ENCODE measurements around the gene CCDC63.

CCDC63 gene

DNA sequence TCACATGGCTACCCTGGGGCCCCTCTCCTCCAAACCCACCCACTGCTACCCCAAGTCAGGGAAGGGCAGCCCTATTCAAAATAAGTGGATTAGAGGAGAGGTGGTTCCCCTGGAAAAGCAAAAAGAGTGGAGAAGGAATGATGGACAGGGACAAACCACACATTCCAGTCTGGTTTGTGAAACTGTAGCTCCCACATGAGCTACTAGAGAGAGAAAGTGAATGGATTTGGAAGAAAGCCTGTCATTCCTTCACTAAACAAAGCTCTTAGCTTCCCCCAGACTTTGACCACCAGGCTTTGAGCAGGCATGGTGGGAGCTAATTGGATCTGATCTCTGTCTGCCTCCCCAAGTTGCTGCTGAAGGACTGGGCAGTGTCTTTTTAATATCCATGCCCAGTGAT is 28.0 kb downstream of the CCDC63 start:
- no peak for TF ChIP-seq CTCF (IDR thresholded peaks at IDR 0.05; ENCODE audit: low read depth, low read length)
- DNase-seq (ENCODE audit: extremely low read depth, low read depth) = no peak

GRCh38 chr12:110880651-110881050 is 33.9 kb downstream of the CCDC63 start:
- no peak for TF ChIP-seq CTCF (IDR thresholded peaks at IDR 0.05; ENCODE audit: low read depth, low read length)
- DNase-seq (ENCODE audit: extremely low read depth, low read depth) = no peak

DNA sequence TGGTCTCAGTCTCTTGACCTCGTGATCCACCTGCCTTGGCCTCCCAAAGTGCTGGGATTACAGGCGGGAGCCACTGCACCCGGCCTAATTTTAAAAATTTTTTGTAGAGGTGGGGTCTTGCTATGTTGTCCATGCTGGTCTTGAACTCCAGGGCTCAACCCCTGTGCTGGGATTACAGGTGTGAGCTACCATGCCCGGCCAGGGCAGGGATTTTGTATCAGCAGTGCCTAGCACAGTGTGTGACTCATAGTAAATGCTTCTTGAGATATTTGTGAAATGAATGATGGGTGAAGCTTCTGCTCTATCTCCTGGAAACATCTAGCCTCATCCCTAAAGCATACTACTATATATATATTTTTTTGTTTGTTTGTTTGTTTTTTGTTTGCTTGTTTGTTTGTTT is 36.5 kb downstream of the CCDC63 start:
- no peak for DNase-seq (ENCODE audit: extremely low read depth, low read depth)
- TF ChIP-seq CTCF (IDR thresholded peaks at IDR 0.05; ENCODE audit: low read depth, low read length) = no peak

- DNase-seq (ENCODE audit: extremely low read depth, low read depth) = no peak
- TF ChIP-seq CTCF (IDR thresholded peaks at IDR 0.05; ENCODE audit: low read depth, low read length) = no peak
These were observed 38.5 kb downstream of the CCDC63 start for GRCh38 chr12:110885152-110885840.

- TF ChIP-seq CTCF (IDR thresholded peaks at IDR 0.05; ENCODE audit: low read depth, low read length) = no peak
- DNase-seq (ENCODE audit: extremely low read depth, low read depth) = no peak
These were observed 41.6 kb downstream of the CCDC63 start for GRCh38 chr12:110888256-110888991.

GRCh38 chr12:110889361-110889760 is 42.6 kb downstream of the CCDC63 start:
- TF ChIP-seq CTCF (IDR thresholded peaks at IDR 0.05; ENCODE audit: low read depth, low read length) = no peak
- DNase-seq (ENCODE audit: extremely low read depth, low read depth) = no peak

DNA sequence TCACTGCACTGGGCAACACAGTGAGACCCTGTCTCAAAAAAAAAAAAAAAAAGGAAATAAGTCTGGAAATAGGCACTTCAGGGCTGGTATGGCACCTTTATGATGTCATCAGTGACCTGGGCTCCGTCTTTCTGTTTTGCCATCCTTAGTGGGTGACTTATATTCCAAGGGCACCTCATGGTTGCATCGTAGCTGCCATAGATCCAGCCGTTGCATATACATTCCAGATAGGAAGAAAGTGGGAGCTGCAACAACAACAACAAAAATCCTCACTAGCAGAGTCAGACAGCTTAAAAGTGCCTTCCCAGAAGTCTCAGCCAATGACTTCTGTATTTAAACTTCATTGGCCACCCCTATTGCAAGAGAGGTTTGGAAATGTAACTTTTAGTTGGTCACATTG is 47.2 kb downstream of the CCDC63 start:
- no peak for DNase-seq (ENCODE audit: extremely low read depth, low read depth)
- no peak for TF ChIP-seq CTCF (IDR thresholded peaks at IDR 0.05; ENCODE audit: low read depth, low read length)

Measured in AG09319 (cell line).